Vagina (tissue), 2 donors: Measurements from ENCODE around the gene NIT1. TPM values are rescaled to one million over a fixed set of nuclear protein-coding genes. Genes with fewer than 3 reads are reported as not detected.

Experiments used
- DNase-seq, 2 donors: peaks; one replicate each; pipeline ENCODE4 v3.0.0-alpha.2; 2017; ENCODE audit errors: extremely low spot score in 2 of 2
- H3K27ac ChIP-seq: fragments of 200-600 bp; sonication (generic); one replicate; pipeline ENCODE4 v1.5.1; 2019
- H3K27me3 ChIP-seq: fragments of 200-600 bp; sonication (generic); one replicate; pipeline ENCODE4 v1.5.1; 2019
- H3K36me3 ChIP-seq, 2 donors: fragments of 200-600 bp; sonication (generic); one replicate each; pipeline ENCODE4 v1.5.1; 2017 to 2019
- H3K4me1 ChIP-seq: fragments of 200-600 bp; sonication (generic); one replicate; pipeline ENCODE4 v1.5.1; 2019
- H3K4me3 ChIP-seq, 2 donors: fragments of 200-600 bp; sonication (generic); 1 replicate in 1 of 2; 2 replicates in 1 of 2; pipeline ENCODE4 v1.5.1; 2016 to 2019
- H3K9me3 ChIP-seq: fragments of 200-600 bp; sonication (generic); one replicate; pipeline ENCODE4 v1.5.1; 2019
- CTCF ChIP-seq, 3 experiments: fragments of 450-650 bp in 2 of 3; fragments of 200-600 bp in 1 of 3; sonication (generic) in 1 of 3; IDR thresholded peaks; one replicate each; pipeline ENCODE4 v1.5.1; 2017 to 2019; ENCODE audit warnings: antibody characterized with exemption in 3 of 3, mild to moderate bottlenecking in 2 of 3, moderate library complexity in 2 of 3
- POLR2A ChIP-seq, 2 donors: fragments of 450-650 bp; IDR thresholded peaks; one replicate each; pipeline ENCODE4 v1.6.1; 2017; ENCODE audit warnings: antibody characterized with exemption in 2 of 2, mild to moderate bottlenecking in 2 of 2, moderate library complexity in 2 of 2
- POLR2AphosphoS5 ChIP-seq, 2 donors: sonication (generic); formaldehyde crosslinking; IDR thresholded peaks; one replicate each; pipeline ENCODE4 v1.9.0; 2017; ENCODE audit warnings: antibody characterized with exemption in 2 of 2, mild to moderate bottlenecking in 2 of 2, low read depth in 1 of 2; ENCODE audit not compliant: insufficient read depth in 1 of 2
- intact Hi-C: fragments of 100-400 bp; cut with DNase I; formaldehyde crosslinking; loops from one replicate; pipeline ENCODE4 v1.15.1; 2023
- total RNA-seq: library from RNA; depleted of rRNA; stranded (reverse); fragments of >200 nt; gene quantifications from one replicate; pipeline ENCODE4 v1.2.3, GENCODE V29; 2016

NIT1 gene
- total RNA-seq, 1 donor from 2014 or later, result 31.7 TPM

GRCh38 chr1:161070761-161071160, 47.1 kb upstream of the NIT1 start:
- TF ChIP-seq CTCF (IDR thresholded peaks at IDR 0.05) (no peak), POLR2A (IDR thresholded peaks at IDR 0.05) (no peak), POLR2AphosphoS5 (IDR thresholded peaks at IDR 0.05; ENCODE audit: insufficient read depth in 1 of 2, low read depth in 1 of 2) (no peak)
- Histone ChIP-seq H3K4me1 (peaks cover 5% of the 10 kb centered on the region), H3K36me3 (no peaks in the 10 kb centered on the region)

GRCh38 chr1:161071886-161072371, 46.0 kb upstream of the NIT1 start:
- Histone ChIP-seq H3K36me3 (no peaks in the 10 kb centered on the region), H3K9me3 (no peaks in the 10 kb centered on the region)

More at GRCh38 chr1:161070761-161071160, 47.1 kb upstream of the NIT1 start:
- H3K27ac ChIP-seq, result no peak overlapping the region
- no peaks in the 10 kb centered on the region for H3K9me3 ChIP-seq
- no peak for DNase-seq
- no peaks in the 10 kb centered on the region for H3K27me3 ChIP-seq
- no peak overlapping the region for H3K4me3 ChIP-seq
- intact Hi-C loops, result no loop called here

GRCh38 chr1:161072751-161073449, 45.0 kb upstream of the NIT1 start:
- Histone ChIP-seq H3K36me3 (no peaks in the 10 kb centered on the region), H3K4me3 (no peak overlapping the region)

More at GRCh38 chr1:161071886-161072371, 46.0 kb upstream of the NIT1 start:
- H3K27me3 ChIP-seq, result no peaks in the 10 kb centered on the region
- intact Hi-C loops, result no loop called here
- H3K4me3 ChIP-seq, result no peak overlapping the region
- no peak for DNase-seq
- peaks cover 5% of the 10 kb centered on the region for H3K4me1 ChIP-seq
- TF ChIP-seq POLR2AphosphoS5 (IDR thresholded peaks at IDR 0.05; ENCODE audit: insufficient read depth in 1 of 2, low read depth in 1 of 2) (no peak), POLR2A (IDR thresholded peaks at IDR 0.05) (no peak), CTCF (IDR thresholded peaks at IDR 0.05) (peak in 1 of 3 experiments; percentile 27)
- H3K27ac ChIP-seq, result no peak overlapping the region

GRCh38 chr1:161073474-161074121, 44.3 kb upstream of the NIT1 start:
- H3K4me3 ChIP-seq, result no peak overlapping the region
- intact Hi-C loops, result no loop called here
- H3K4me1 ChIP-seq, result peaks cover 5% of the 10 kb centered on the region
- H3K9me3 ChIP-seq, result no peaks in the 10 kb centered on the region
- peak overlapping the region; percentile 49 for H3K27ac ChIP-seq
- H3K27me3 ChIP-seq, result no peaks in the 10 kb centered on the region
- no peaks in the 10 kb centered on the region for H3K36me3 ChIP-seq
- no peak for DNase-seq
- TF ChIP-seq POLR2A (IDR thresholded peaks at IDR 0.05) (no peak), POLR2AphosphoS5 (IDR thresholded peaks at IDR 0.05; ENCODE audit: insufficient read depth in 1 of 2, low read depth in 1 of 2) (peak in 1 of 2 donors; percentile 33)

More at GRCh38 chr1:161072751-161073449, 45.0 kb upstream of the NIT1 start:
- TF ChIP-seq POLR2A (IDR thresholded peaks at IDR 0.05), result no peak
- no peak for TF ChIP-seq POLR2AphosphoS5 (IDR thresholded peaks at IDR 0.05; ENCODE audit: insufficient read depth in 1 of 2, low read depth in 1 of 2)
- TF ChIP-seq CTCF (IDR thresholded peaks at IDR 0.05), result no peak
- H3K27me3 ChIP-seq, result no peaks in the 10 kb centered on the region
- H3K4me1 ChIP-seq, result peaks cover 5% of the 10 kb centered on the region
- no peaks in the 10 kb centered on the region for H3K9me3 ChIP-seq
- no peak for DNase-seq
- peak overlapping the region; percentile 35 for H3K27ac ChIP-seq
- intact Hi-C loops, result no loop called here

- DNase-seq, result no peak
- intact Hi-C loops, result no loop called here
- no peak overlapping the region for H3K4me3 ChIP-seq
- peak overlapping the region; percentile 49 for H3K27ac ChIP-seq
- peaks cover 5% of the 10 kb centered on the region for H3K4me1 ChIP-seq
- no peaks in the 10 kb centered on the region for H3K9me3 ChIP-seq
- TF ChIP-seq POLR2A (IDR thresholded peaks at IDR 0.05), result no peak
- peak; percentile 50 to 57 for TF ChIP-seq POLR2AphosphoS5 (IDR thresholded peaks at IDR 0.05; ENCODE audit: insufficient read depth in 1 of 2, low read depth in 1 of 2)
- no peaks in the 10 kb centered on the region for H3K27me3 ChIP-seq
- H3K36me3 ChIP-seq, result no peaks in the 10 kb centered on the region
Measured at GRCh38 chr1:161074676-161075368, 43.1 kb upstream of the NIT1 start.
